Activated T-helper 2 cell treated with anti-CD3 and anti-CD28 coated beads, Interferon-gamma antibody, Interleukin-2, Interleukin-4, amounts not matched to agents 10 μg/mL and 5 μg/mL and 100 μg/mL, durations not matched to agents 14 hours and 24 hours and 36 hours (primary cell): ENCODE results near the gene PKN2. TPM values are rescaled to one million over a fixed set of nuclear protein-coding genes. Genes with fewer than 3 reads are reported as not detected.
A peak's percentile ranks its signal among the peaks of the same experiment; 100 is the strongest.

ENCODE experiments used
- DNase-seq: peaks from one replicate; pipeline ENCODE4 v3.0.0; 2021; ENCODE audit warnings: low spot score
- H3K27ac Mint-ChIP-seq: one replicate; pipeline ENCODE4 v1.8.0; 2021; ENCODE audit warnings: mixed read lengths
- H3K27me3 Mint-ChIP-seq: one replicate; pipeline ENCODE4 v1.8.0; 2021; ENCODE audit warnings: low read depth, mixed read lengths
- H3K36me3 Mint-ChIP-seq: one replicate; pipeline ENCODE4 v1.8.0; 2021; ENCODE audit warnings: low read depth, mixed read lengths
- H3K4me1 Mint-ChIP-seq: one replicate; pipeline ENCODE4 v1.8.0; 2021; ENCODE audit warnings: low read depth, mixed read lengths
- H3K4me3 Mint-ChIP-seq: one replicate; pipeline ENCODE4 v1.8.0; 2021; ENCODE audit warnings: low read depth, mild to moderate bottlenecking, moderate library complexity, mixed read lengths
- H3K9me3 Mint-ChIP-seq: one replicate; pipeline ENCODE4 v1.8.0; 2021; ENCODE audit warnings: mixed read lengths
- intact Hi-C: fragments of 100-400 bp; cut with micrococcal nuclease; formaldehyde crosslinking; loops from one replicate; pipeline ENCODE4 v1.15.1; 2023
- total RNA-seq: library from RNA; stranded (reverse); gene quantifications from 2 replicates; pipeline ENCODE4 v1.2.3, GENCODE V29; 2022

The PKN2 gene
- total RNA-seq, 1 donor from 2014 or later: 21.2 TPM

DNA sequence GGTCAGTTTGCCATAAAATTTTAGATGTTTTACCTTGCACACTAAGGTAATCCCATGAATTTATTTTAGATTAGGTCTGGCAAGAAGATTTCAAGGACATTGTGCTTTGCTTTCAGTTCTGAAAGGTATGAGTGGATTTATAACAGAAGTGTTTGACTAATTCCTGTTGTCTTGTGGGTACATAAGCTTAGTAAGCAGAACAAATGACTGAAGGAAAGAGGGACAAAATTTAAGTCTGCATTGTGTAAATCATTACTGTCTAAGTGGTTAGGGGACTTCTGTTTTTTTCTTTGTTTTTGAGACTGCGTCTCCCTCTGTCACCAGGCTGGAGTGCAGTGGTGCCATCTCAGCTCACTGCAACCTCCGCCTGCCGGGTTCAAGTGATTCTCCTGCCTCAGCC lies 60.1 kb downstream of the PKN2 start:
- peaks cover 27% of the 10 kb centered on the region for H3K36me3 Mint-ChIP-seq
- DNase-seq: no peak
- H3K9me3 Mint-ChIP-seq: no peaks in the 10 kb centered on the region
- peaks cover 8% of the 10 kb centered on the region for H3K4me1 Mint-ChIP-seq
- H3K27ac Mint-ChIP-seq: no peak overlapping the region
- intact Hi-C loops: no loop called here
- H3K27me3 Mint-ChIP-seq: no peaks in the 10 kb centered on the region
- no peak overlapping the region for H3K4me3 Mint-ChIP-seq

DNA sequence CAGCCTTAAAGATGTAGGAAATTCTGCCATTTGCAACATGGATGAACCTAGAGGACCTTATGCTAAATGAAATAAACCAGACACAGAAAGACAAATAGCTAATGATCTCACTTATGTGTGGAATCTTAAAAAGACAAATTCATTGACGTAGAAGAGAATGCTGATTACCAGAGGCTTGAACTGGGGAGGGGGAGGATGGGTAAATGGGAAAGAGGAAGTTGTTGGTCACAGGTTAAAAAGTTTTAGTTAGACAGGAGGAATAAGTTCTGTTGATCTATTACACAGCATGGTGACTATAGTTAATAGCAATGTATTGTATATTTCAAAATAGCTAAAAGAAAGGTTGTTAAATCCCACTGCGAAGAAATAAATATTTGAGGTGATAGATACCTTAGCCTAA lies 62.8 kb downstream of the PKN2 start:
- no peak overlapping the region for H3K4me3 Mint-ChIP-seq
- H3K27me3 Mint-ChIP-seq: no peaks in the 10 kb centered on the region
- peaks cover 6% of the 10 kb centered on the region for H3K4me1 Mint-ChIP-seq
- peaks cover 23% of the 10 kb centered on the region for H3K36me3 Mint-ChIP-seq
- no peak for DNase-seq
- intact Hi-C loops: no loop called here
- no peak overlapping the region for H3K27ac Mint-ChIP-seq
- no peaks in the 10 kb centered on the region for H3K9me3 Mint-ChIP-seq

DNA sequence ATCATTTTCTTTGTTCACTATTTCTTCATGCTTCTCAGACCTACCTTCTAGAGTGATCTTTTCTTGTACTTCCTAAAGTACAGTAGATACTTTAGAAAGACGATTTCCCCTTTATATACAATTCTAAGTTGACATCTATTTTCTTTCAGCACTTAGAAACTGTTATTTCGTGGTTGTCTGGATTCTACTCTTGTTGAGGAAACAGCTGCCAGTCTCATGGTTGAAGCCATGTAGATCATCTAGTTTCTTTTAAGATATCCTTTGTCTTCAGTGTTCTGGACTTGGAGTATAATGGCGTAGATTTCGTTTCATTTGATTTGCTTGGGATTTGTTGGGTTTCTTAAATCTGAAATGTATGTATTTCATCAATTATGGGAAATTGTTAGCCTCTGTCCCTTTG lies 67.6 kb downstream of the PKN2 start:
- Mint-ChIP-seq H3K36me3 (peaks cover 15% of the 10 kb centered on the region), H3K4me1 (peaks cover 3% of the 10 kb centered on the region), H3K27me3 (no peaks in the 10 kb centered on the region), H3K27ac (no peak overlapping the region), H3K9me3 (no peaks in the 10 kb centered on the region), H3K4me3 (no peak overlapping the region)
- intact Hi-C loops: no loop called here
- no peak for DNase-seq

DNA sequence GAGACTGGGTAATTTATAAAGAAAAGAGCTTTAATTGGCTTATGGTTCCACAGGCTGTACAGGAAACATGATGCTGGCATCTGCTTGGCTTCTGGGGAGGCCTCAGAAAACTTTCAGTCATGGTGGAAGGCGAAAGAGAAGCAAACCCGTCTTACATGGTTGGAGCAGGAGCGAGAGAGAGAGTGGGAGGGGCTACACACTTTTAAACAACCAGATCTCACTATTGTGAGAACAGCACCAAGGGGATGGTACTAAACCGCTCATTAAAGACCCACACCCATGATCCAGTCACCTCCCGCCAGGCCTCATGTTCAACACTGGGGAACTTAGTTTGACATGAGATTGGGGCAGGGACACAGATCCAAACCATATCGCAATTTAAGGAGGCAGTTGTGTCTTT lies 69.4 kb downstream of the PKN2 start:
- Mint-ChIP-seq H3K36me3 (peaks cover 18% of the 10 kb centered on the region), H3K4me3 (no peak overlapping the region), H3K27ac (no peak overlapping the region), H3K27me3 (no peaks in the 10 kb centered on the region), H3K9me3 (no peaks in the 10 kb centered on the region), H3K4me1 (peaks cover 3% of the 10 kb centered on the region)
- intact Hi-C loops: no loop called here
- no peak for DNase-seq

DNA sequence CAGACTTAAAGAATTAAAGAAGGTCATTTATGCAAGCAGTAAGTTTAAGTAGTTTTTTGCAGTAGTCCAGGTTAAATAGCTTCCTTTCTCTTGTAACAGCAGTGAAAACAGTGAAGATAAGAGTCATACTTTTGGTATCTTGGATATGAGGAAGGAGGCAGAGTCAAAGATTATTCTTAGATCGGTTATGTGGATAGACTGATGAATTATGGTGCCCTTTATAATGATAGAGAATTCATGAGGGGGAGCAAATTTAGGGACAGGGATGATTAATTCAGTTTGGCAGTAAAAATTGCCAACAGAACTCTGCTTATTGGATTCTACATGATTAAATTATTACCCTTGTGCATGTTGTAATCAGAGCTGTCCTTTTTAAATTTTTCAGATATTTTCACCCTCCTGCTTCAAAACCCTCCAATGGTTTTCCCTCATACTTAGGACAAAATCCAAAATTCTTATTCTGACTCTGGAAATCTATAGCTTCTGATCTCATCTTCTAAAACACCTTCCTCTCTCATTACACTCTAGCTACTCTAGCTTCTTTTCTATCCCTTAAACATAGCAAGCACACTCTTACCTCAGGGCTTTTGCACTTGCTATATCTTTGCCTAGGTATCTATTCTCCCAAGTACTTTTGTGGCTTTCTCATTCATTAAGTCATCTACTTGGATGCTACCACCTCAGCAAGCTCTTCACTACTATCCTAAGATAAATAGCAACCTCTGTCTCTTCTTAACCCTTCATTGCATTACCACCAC lies 79.8 kb downstream of the PKN2 start:
- no peak for DNase-seq
- no peak overlapping the region for H3K4me3 Mint-ChIP-seq
- H3K27ac Mint-ChIP-seq: no peak overlapping the region
- H3K4me1 Mint-ChIP-seq: peaks cover 2% of the 10 kb centered on the region
- intact Hi-C loops: no loop called here
- peaks cover 15% of the 10 kb centered on the region for H3K36me3 Mint-ChIP-seq
- H3K9me3 Mint-ChIP-seq: no peaks in the 10 kb centered on the region
- H3K27me3 Mint-ChIP-seq: no peaks in the 10 kb centered on the region

DNA sequence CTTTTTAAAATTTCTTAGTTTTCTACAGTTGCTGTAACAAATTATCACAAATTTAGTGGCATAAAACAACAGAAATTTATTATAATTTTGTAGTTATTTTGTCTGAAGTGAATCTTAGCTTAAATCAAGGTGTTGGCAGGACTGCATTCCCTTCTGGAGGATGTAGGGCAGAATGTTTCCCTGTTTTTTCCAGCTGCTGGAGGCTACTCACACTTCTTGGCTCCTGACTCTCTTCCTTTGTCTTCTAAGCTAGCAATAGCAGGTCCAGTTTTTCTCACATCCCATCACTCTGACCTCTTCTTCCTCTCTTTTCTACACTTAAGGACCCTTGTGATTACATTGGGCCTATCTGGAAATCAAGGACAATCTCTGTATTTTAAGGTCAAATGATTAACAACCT lies 84.1 kb downstream of the PKN2 start:
- no peak for DNase-seq
- no peak overlapping the region for H3K27ac Mint-ChIP-seq
- no peaks in the 10 kb centered on the region for H3K27me3 Mint-ChIP-seq
- no peaks in the 10 kb centered on the region for H3K9me3 Mint-ChIP-seq
- peaks cover 3% of the 10 kb centered on the region for H3K4me1 Mint-ChIP-seq
- H3K36me3 Mint-ChIP-seq: peaks cover 21% of the 10 kb centered on the region
- H3K4me3 Mint-ChIP-seq: no peak overlapping the region
- intact Hi-C loops: no loop called here

DNA sequence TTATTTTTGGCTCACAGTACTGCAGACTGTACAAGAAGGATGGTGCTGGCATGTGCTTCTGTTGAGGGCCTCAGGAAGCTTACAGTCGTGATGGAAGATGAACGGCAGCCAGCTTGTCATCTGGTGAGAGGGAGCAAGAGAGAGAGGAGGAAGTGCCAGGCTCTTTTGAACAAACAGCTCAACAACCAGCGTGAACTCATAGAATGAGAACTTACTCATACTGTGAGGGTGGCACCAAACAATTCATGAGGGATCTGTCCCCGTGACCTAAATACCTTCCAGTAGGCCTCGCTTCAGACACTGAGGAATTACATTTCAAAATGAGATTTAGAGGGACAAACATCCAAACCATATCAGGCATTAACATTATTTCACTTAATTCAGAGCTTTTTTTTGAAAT lies 84.7 kb downstream of the PKN2 start:
- Mint-ChIP-seq H3K27ac (no peak overlapping the region), H3K27me3 (no peaks in the 10 kb centered on the region), H3K4me1 (peaks cover 9% of the 10 kb centered on the region), H3K36me3 (peaks cover 28% of the 10 kb centered on the region), H3K9me3 (no peaks in the 10 kb centered on the region), H3K4me3 (no peak overlapping the region)
- no peak for DNase-seq
- intact Hi-C loops: no loop called here

DNA sequence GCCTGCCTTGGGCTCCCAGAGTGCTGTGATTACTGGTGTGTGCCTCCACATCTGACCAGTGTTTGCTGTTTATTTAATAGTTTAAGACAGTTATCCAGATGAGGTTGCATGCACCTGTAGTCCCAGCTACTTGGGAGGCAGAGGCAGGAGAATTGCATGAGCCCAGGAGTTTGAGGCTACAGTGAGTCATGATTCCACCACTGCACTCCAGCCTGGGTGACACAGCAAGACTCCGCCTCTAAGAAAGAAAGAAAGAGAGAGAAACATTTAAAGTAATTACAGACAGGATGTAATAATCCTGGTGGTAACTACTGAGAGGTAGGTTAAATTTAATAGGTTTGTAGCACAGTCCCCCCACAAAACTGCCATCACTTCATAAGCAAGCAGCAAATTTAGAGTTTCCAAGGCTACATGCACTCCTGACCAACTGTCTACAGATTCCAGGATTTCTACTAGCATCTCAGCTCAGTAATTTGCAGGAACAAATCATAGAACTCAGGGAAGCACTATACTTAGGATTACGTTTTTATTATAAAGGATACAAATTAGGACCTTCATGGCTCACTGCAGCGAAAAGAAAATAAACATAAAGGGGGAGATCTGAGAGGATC lies 89.6 kb downstream of the PKN2 start:
- intact Hi-C loops: no loop called here
- Mint-ChIP-seq H3K4me3 (no peak overlapping the region), H3K27me3 (no peaks in the 10 kb centered on the region), H3K4me1 (peaks cover 16% of the 10 kb centered on the region), H3K9me3 (peaks cover 6% of the 10 kb centered on the region), H3K27ac (peak overlapping the region; percentile 77), H3K36me3 (peaks cover 56% of the 10 kb centered on the region)
- no peak for DNase-seq

DNA sequence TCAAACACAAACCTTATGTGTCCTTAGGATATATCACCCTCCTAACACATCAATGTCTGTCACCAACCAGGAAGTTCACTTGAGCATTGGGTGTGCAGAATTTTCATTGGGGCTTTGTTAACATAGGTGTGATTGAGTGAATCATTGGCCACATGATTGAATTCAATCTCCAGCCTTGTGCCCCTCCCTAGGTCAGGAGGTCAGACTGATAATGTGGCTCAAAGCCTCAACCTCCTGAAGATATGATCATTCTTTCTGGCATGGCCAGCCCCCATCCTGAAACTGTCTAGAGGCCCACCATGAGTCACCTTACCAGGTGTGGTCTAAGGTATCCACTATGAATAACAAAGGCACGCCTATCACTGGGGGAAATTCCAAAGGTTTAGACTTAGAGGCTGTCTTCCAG lies 90.1 kb downstream of the PKN2 start:
- no peak for DNase-seq
- intact Hi-C loops: no loop called here
- H3K9me3 Mint-ChIP-seq: peaks cover 6% of the 10 kb centered on the region
- H3K4me1 Mint-ChIP-seq: peaks cover 17% of the 10 kb centered on the region
- peak overlapping the region; percentile 77 for H3K27ac Mint-ChIP-seq
- no peak overlapping the region for H3K4me3 Mint-ChIP-seq
- H3K36me3 Mint-ChIP-seq: peaks cover 58% of the 10 kb centered on the region
- no peaks in the 10 kb centered on the region for H3K27me3 Mint-ChIP-seq

DNA sequence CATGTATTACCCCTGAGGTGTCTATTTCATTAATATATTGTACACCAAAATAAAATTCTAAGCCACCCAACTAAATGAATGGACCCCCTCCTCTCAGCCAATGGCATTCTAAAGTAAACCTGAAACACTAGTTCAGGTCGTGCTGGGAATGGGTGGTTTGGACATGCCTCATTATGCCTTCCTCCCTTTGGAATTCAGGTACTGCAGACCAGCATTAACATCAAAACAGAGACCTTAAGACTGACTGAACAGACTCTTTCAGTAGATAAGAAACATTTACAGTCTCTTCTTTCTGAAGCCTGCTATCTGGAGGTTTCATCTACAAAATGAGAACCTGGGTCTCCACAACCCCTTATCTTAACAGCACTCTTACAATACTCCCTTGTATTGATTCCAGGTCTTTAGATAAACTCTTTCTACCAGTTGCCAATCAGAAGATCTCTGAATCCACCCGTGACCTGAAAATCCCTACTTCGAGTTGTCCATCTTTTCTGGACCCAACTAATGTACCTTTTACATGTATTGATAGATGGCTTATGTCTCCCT lies 93.6 kb downstream of the PKN2 start:
- Mint-ChIP-seq H3K36me3 (peaks cover 47% of the 10 kb centered on the region), H3K4me3 (no peak overlapping the region), H3K27me3 (no peaks in the 10 kb centered on the region), H3K4me1 (peaks cover 18% of the 10 kb centered on the region), H3K27ac (no peak overlapping the region), H3K9me3 (peaks cover 6% of the 10 kb centered on the region)
- intact Hi-C loops: no loop called here
- DNase-seq: no peak

DNA sequence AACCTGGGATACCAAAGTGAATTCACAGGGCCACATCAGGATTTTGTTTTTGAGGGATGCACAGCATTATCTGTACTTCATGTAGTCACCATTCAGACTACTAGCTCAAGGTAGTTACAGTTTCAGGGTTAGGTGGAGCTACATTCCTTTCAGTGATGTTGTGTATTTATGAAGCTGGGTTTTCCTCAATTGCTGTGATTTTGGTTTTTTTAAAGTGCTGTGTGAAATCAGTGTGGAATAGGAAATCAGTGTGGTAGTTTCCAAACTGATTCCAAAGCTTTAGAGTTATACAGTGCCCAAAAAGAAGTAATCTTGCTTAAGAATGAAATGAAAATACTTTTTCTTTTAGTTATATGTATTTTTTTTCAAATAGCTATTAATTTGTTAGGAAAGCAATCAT lies 95.8 kb downstream of the PKN2 start:
- no peak for DNase-seq
- Mint-ChIP-seq H3K9me3 (peaks cover 6% of the 10 kb centered on the region), H3K4me1 (peaks cover 5% of the 10 kb centered on the region), H3K27me3 (no peaks in the 10 kb centered on the region), H3K4me3 (no peak overlapping the region), H3K36me3 (peaks cover 37% of the 10 kb centered on the region), H3K27ac (no peak overlapping the region)
- intact Hi-C loops: no loop called here

DNA sequence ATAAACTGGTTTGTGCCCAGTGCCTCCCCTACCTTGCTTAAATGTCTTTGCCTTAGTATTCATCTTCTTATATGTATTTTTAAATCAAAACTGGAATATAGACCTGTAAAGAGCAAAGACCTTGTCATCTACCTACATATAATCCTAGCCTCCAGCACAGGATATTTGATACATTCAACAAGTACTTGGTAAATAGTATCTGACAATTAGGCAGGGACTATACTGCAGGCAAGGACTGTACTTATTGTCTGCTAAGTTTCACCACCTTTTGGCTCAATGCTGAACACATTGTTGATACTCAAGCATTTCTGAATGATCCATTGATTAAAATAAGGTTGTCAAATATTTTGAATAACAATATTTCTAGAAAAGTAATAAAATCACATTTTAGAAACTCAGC lies 96.4 kb downstream of the PKN2 start:
- no peak overlapping the region for H3K4me3 Mint-ChIP-seq
- peaks cover 6% of the 10 kb centered on the region for H3K9me3 Mint-ChIP-seq
- H3K36me3 Mint-ChIP-seq: peaks cover 37% of the 10 kb centered on the region
- H3K27me3 Mint-ChIP-seq: no peaks in the 10 kb centered on the region
- no peak overlapping the region for H3K27ac Mint-ChIP-seq
- intact Hi-C loops: no loop called here
- H3K4me1 Mint-ChIP-seq: peaks cover 3% of the 10 kb centered on the region
- DNase-seq: no peak

DNA sequence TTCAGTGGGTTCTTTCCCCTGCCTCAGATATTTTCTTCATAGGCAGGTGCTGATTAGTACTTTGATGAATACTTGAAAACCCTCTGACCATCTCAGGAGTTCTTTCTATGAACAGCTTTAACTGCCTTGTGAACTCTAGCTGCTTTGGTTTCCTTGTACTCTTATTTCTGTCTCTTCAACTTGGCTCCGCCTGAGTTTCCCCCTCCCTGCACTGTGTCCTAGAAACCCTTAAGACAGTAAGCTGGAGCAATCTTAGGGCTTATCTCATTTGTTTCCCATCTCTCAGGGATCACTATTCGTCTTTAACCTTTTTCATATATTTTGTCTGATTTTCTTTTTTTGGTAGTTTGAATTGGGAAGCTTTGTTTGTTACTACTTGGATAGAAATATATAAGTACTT lies 99.1 kb downstream of the PKN2 start:
- H3K4me3 Mint-ChIP-seq: no peak overlapping the region
- H3K27ac Mint-ChIP-seq: no peak overlapping the region
- no peaks in the 10 kb centered on the region for H3K9me3 Mint-ChIP-seq
- intact Hi-C loops: no loop called here
- H3K36me3 Mint-ChIP-seq: peaks cover 25% of the 10 kb centered on the region
- peaks cover 7% of the 10 kb centered on the region for H3K4me1 Mint-ChIP-seq
- DNase-seq: no peak
- no peaks in the 10 kb centered on the region for H3K27me3 Mint-ChIP-seq
